ENCODE data around the gene RBM28. TPM values are rescaled to one million over a fixed set of nuclear protein-coding genes. Genes with fewer than 3 reads are reported as not detected.

The RBM28 gene
- total RNA-seq, 1 donor from 2014 or later: 40.2 TPM

GRCh38 chr7:128324368-128324680 is 19.4 kb downstream of the RBM28 start:
- no peak overlapping the region for H3K27ac ChIP-seq (ENCODE audit: low read depth, low read length)
- FAIRE-seq: no peak
- H3K27ac Mint-ChIP-seq (ENCODE audit: unreplicated experiment): no peak overlapping the region
- H3K27me3 ChIP-seq (ENCODE audit: insufficient read depth, low read length): no peaks in the 10 kb centered on the region
- H3K9me3 ChIP-seq (ENCODE audit: insufficient read depth, low read depth, low read length): no peaks in the 10 kb centered on the region
- peaks cover 17% of the 10 kb centered on the region for H3K36me3 Mint-ChIP-seq (ENCODE audit: low read depth, unreplicated experiment)
- no peak overlapping the region for H3K4me3 Mint-ChIP-seq (ENCODE audit: unreplicated experiment)
- H4K20me1 ChIP-seq (ENCODE audit: insufficient read depth, low read length): peaks cover 4% of the 10 kb centered on the region
- peaks cover 30% of the 10 kb centered on the region for H3K36me3 ChIP-seq (ENCODE audit: insufficient read depth, low read length)
- H3K4me3 ChIP-seq (ENCODE audit: insufficient read depth, low read depth, low read length): no peak overlapping the region
- H2AFZ ChIP-seq (ENCODE audit: low read depth, low read length): no peak overlapping the region
- no peak for DNase-seq (ENCODE audit: low read depth)
- no peak overlapping the region for H3K9ac ChIP-seq (ENCODE audit: low read length)
- H3K27me3 Mint-ChIP-seq (ENCODE audit: low read depth, unreplicated experiment): no peaks in the 10 kb centered on the region
- H3K79me2 ChIP-seq (ENCODE audit: insufficient read depth, low read length): no peaks in the 10 kb centered on the region
- no peak overlapping the region for H3K4me2 ChIP-seq (ENCODE audit: low read length)
- no peaks in the 10 kb centered on the region for H3K9me3 Mint-ChIP-seq (ENCODE audit: unreplicated experiment)
- H3K4me1 ChIP-seq (ENCODE audit: insufficient read depth, low read length): no peaks in the 10 kb centered on the region
- peaks cover 2% of the 10 kb centered on the region for H3K4me1 Mint-ChIP-seq (ENCODE audit: low read depth, unreplicated experiment)
- TF ChIP-seq EZH2 (IDR thresholded peaks at IDR 0.05; ENCODE audit: insufficient read depth, low read length): no peak
- TF ChIP-seq, protein P1, sequence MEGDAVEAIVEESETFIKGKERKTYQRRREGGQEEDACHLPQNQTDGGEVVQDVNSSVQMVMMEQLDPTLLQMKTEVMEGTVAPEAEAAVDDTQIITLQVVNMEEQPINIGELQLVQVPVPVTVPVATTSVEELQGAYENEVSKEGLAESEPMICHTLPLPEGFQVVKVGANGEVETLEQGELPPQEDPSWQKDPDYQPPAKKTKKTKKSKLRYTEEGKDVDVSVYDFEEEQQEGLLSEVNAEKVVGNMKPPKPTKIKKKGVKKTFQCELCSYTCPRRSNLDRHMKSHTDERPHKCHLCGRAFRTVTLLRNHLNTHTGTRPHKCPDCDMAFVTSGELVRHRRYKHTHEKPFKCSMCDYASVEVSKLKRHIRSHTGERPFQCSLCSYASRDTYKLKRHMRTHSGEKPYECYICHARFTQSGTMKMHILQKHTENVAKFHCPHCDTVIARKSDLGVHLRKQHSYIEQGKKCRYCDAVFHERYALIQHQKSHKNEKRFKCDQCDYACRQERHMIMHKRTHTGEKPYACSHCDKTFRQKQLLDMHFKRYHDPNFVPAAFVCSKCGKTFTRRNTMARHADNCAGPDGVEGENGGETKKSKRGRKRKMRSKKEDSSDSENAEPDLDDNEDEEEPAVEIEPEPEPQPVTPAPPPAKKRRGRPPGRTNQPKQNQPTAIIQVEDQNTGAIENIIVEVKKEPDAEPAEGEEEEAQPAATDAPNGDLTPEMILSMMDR (IDR thresholded peaks at IDR 0.05; ENCODE audit: insufficient read depth, low read depth, low read length): no peak

DNA sequence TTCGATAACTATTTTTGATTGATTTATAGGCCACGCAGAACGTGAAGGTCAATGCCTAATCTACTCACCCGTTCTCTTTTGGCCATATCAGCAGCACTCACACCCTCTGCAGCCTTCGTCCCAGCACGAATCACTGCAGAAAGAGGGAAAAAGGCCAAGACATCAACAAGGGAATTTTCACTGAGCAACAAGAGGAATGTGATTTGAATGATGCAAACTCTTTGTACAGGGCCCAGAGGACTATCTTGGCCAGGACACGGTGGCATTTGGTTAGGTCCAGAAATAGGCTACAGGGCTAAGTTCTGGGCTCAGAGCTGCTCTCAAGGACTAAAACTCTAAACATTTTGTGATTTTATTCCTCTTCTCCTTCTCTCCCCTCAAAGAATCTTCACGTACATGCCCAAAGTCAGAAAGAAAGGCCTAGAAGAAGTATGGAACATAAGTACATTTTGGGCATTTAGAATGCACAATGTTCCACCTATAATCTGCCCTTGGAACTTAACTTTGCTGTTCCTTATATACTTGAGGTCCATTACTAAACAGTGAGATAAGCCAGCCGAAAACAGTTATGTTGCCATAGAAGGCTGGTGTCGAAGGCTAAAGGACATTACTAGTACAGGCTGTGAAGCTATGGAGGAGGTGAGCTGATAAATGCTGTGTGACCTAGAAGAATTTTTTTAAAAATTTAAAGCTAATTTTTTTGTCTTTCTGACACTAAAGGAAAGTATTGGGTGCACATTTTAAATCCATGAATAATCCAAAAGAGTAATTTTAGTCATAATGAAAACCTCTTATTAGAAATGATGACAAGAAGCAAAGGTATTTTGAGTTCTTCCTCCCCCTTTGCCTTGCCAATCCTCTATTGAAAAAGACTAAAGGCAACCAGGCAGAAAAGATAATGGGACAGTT is 20.0 kb downstream of the RBM28 start:
- H4K20me1 ChIP-seq (ENCODE audit: insufficient read depth, low read length): peaks cover 4% of the 10 kb centered on the region
- DNase-seq (ENCODE audit: low read depth): peak; percentile 16
- H3K4me1 ChIP-seq (ENCODE audit: insufficient read depth, low read length): no peaks in the 10 kb centered on the region
- Mint-ChIP-seq H3K9me3 (ENCODE audit: unreplicated experiment) (no peaks in the 10 kb centered on the region), H3K36me3 (ENCODE audit: low read depth, unreplicated experiment) (peaks cover 17% of the 10 kb centered on the region), H3K27ac (ENCODE audit: unreplicated experiment) (no peak overlapping the region), H3K4me1 (ENCODE audit: low read depth, unreplicated experiment) (peaks cover 2% of the 10 kb centered on the region), H3K4me3 (ENCODE audit: unreplicated experiment) (no peak overlapping the region), H3K27me3 (ENCODE audit: low read depth, unreplicated experiment) (no peaks in the 10 kb centered on the region)
- no peak for TF ChIP-seq EZH2 (IDR thresholded peaks at IDR 0.05; ENCODE audit: insufficient read depth, low read length)
- TF ChIP-seq, protein P1 (IDR thresholded peaks at IDR 0.05; ENCODE audit: insufficient read depth, low read depth, low read length): no peak
- H3K27me3 ChIP-seq (ENCODE audit: insufficient read depth, low read length): no peaks in the 10 kb centered on the region
- no peak overlapping the region for H2AFZ ChIP-seq (ENCODE audit: low read depth, low read length)
- H3K4me2 ChIP-seq (ENCODE audit: low read length): no peak overlapping the region
- H3K36me3 ChIP-seq (ENCODE audit: insufficient read depth, low read length): peaks cover 34% of the 10 kb centered on the region
- H3K27ac ChIP-seq (ENCODE audit: low read depth, low read length): peak overlapping the region; percentile 27
- no peaks in the 10 kb centered on the region for H3K79me2 ChIP-seq (ENCODE audit: insufficient read depth, low read length)
- FAIRE-seq: no peak
- no peak overlapping the region for H3K4me3 ChIP-seq (ENCODE audit: insufficient read depth, low read depth, low read length)
- H3K9me3 ChIP-seq (ENCODE audit: insufficient read depth, low read depth, low read length): no peaks in the 10 kb centered on the region
- H3K9ac ChIP-seq (ENCODE audit: low read length): no peak overlapping the region

DNA sequence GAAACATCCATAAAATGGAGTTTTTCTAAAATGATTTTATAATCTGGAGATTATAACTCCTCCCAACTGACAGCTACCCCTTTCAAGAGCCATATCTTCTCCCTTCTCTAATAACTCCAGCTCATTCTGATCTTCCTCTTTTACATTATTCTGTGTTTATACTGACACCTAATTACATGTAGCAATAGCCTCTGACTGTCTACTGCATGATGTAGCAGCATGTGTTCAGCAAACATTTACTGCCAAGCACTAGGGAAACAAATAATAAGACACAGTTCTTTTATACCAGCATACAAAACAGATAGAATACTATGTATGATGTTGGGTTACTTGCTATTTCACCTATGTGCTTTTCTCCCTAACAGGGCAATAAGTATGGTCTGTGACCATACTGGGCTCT is 20.7 kb downstream of the RBM28 start:
- TF ChIP-seq EZH2 (IDR thresholded peaks at IDR 0.05; ENCODE audit: insufficient read depth, low read length): no peak
- TF ChIP-seq, protein P1 (IDR thresholded peaks at IDR 0.05; ENCODE audit: insufficient read depth, low read depth, low read length): no peak
- no peaks in the 10 kb centered on the region for H3K9me3 ChIP-seq (ENCODE audit: insufficient read depth, low read depth, low read length)
- no peak for FAIRE-seq
- no peaks in the 10 kb centered on the region for H3K4me1 ChIP-seq (ENCODE audit: insufficient read depth, low read length)
- no peak overlapping the region for H2AFZ ChIP-seq (ENCODE audit: low read depth, low read length)
- no peaks in the 10 kb centered on the region for H3K27me3 ChIP-seq (ENCODE audit: insufficient read depth, low read length)
- no peak overlapping the region for H3K4me2 ChIP-seq (ENCODE audit: low read length)
- H3K36me3 Mint-ChIP-seq (ENCODE audit: low read depth, unreplicated experiment): peaks cover 17% of the 10 kb centered on the region
- no peak for DNase-seq (ENCODE audit: low read depth)
- H3K4me1 Mint-ChIP-seq (ENCODE audit: low read depth, unreplicated experiment): peaks cover 2% of the 10 kb centered on the region
- no peaks in the 10 kb centered on the region for H4K20me1 ChIP-seq (ENCODE audit: insufficient read depth, low read length)
- no peak overlapping the region for H3K27ac ChIP-seq (ENCODE audit: low read depth, low read length)
- H3K9ac ChIP-seq (ENCODE audit: low read length): no peak overlapping the region
- no peaks in the 10 kb centered on the region for H3K9me3 Mint-ChIP-seq (ENCODE audit: unreplicated experiment)
- no peaks in the 10 kb centered on the region for H3K79me2 ChIP-seq (ENCODE audit: insufficient read depth, low read length)
- H3K4me3 ChIP-seq (ENCODE audit: insufficient read depth, low read depth, low read length): no peak overlapping the region
- H3K27me3 Mint-ChIP-seq (ENCODE audit: low read depth, unreplicated experiment): no peaks in the 10 kb centered on the region
- peaks cover 35% of the 10 kb centered on the region for H3K36me3 ChIP-seq (ENCODE audit: insufficient read depth, low read length)
- no peak overlapping the region for H3K27ac Mint-ChIP-seq (ENCODE audit: unreplicated experiment)
- no peak overlapping the region for H3K4me3 Mint-ChIP-seq (ENCODE audit: unreplicated experiment)

Measured in astrocyte (in vitro differentiated cells and primary cell).